GM13977 (cell line): ENCODE data around the gene PATZ1.

ENCODE experiments used
- DNase-seq: peaks from one replicate; pipeline ENCODE4 v3.0.0; 2012; ENCODE audit warnings: low spot score
- CTCF ChIP-seq: IDR thresholded peaks from 2 replicates; pipeline ENCODE4 v1.5.1; 2012; ENCODE audit warnings: mild to moderate bottlenecking, control low read depth; ENCODE audit not compliant: insufficient read depth; ENCODE audit errors: extremely low read depth, missing control alignments
- in situ Hi-C: fragments of 300-500 bp; cut with MboI; formaldehyde crosslinking; loops from one replicate; pipeline ENCODE4 v1.12.0; 2022; ENCODE audit warnings: low sequenced_read_pairs, low pct_unique_long_range_greater_than_20kb, mixed read lengths, inconsistent platforms; ENCODE audit not compliant: unreplicated experiment

Gene PATZ1

GRCh38 chr22:31343235-31344191 lies 2.6 kb downstream of the PATZ1 start:
- DNase-seq: peak; percentile 46
- TF ChIP-seq CTCF: no peak
- in situ Hi-C loops: no loop called here

DNA sequence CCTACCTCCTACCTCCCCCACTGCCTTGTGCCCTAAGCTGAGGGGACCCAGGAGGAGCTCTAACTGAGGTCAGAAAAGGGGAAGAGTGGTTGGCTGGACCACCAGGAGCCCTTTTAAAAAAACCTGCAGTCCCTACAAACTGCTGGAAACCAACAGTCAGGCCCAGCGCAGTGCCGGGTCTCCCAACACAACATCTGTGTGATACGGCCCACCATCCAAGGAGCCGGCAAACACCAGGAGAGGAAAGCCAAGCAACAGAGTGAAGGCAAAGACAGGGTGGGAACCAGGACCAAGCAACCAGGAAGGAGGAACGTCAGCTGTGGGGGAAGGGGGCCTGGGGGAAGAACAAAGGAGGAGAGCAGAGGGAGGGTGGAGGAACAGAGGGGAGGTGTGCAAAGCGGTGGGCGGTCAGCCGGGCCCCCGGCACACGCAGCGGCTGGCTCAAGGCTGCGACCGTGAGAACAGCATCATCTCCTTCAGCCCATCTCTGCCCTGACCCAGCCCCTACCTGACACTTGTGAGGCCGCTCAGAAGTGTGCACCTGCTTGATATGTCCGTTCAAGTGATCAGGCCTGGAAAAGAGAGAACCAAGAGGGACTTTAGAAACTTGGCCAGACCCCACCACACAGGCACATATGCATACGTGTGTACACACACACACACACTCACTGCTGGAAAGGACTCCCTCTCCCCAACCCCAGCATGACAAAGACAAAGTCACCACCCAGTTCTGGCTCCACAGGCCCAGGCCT lies 3.6 kb downstream of the PATZ1 start:
- in situ Hi-C loops: no loop called here
- no peak for DNase-seq
- TF ChIP-seq CTCF: no peak

DNA sequence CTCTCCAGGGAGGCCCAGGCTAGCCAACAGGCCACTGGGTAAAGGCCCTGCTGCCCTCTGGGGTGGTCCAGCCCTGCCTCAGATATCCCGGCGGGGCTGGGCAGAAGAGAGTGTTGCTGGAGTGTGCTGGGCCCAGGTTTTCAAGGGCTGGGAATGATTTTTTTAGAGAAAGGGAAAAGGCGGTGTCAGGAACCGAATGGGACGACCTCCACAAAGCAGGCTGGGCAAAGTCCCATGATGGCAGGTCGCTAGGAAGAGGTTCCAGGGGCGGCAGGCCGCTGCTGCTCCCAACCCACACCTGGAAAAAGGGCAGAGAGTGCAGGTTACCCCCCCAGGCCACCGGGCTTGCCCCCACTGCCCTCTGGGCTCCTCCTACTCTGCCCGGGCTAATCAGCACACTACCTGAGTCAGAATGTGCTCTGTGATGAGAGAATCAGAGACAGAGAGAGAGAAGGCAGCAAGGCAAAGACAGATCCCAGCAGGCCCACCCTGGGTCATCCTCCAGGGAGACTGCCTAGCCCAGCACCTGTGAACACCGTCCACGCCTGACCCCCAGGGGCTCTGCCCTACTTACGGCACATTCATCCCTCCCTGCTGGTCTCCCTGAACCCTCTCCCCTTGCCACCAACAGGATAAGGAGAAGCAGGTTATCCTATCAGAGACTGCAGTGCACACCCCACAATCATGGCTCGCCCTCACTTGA lies 4.6 kb downstream of the PATZ1 start:
- TF ChIP-seq CTCF: no peak
- no peak for DNase-seq
- in situ Hi-C loops: no loop called here

GRCh38 chr22:31340765-31341247 lies 5.3 kb downstream of the PATZ1 start:
- in situ Hi-C loops: no loop called here
- no peak for DNase-seq
- TF ChIP-seq CTCF: no peak

DNA sequence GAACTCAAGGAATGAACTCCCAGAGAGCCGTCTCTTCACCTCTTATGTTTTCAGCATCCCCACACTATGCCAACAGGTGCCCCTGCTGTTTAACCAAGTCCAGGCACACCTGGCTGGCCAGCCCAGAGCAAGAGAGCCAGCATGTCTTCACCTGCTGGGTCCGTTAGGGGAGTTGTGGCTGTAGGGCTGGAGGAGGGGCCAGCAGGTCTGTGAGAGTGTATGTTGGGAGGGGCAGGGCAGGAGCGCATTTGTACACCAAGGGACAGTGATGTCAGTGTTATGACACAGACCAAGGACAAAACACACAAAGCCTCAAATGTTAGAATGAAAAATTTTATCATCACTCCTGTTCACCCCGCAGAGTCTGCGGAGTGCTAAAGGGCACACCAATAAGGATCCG lies 5.8 kb downstream of the PATZ1 start:
- no peak for DNase-seq
- in situ Hi-C loops: no loop called here
- TF ChIP-seq CTCF: no peak

DNA sequence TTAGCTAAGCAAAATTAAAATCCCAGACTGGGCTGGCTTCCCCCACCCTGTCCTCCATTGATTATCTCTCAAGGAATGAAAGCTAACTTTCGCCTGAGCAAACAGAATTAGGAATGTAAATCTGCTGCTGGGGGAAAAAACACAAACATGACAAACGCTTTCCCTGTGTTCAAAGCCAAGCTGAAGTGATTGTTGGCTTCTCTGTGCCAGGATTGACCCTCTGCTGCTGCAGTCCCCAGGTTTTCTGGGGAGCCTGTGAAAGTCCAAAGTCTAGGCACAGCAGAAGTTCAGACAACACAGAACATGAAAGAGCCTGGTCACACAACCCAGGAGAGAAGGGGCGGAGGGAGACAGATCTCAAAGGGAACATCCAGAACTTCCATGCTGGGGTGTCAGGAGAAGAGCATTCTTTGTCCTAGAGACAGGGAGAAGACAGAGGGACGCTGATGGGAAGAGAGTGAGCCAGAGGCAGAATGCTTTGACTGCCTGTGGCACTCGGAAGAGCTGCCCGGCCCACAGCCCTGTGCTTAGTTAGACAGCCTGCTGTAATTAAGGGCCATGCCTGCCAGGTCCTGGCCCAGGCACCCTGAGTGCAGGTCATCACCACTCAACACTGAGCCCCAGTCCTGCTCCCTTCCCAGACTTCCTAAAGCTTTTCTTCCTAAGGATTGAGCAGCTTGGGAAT lies 6.9 kb downstream of the PATZ1 start:
- in situ Hi-C loops: no loop called here
- TF ChIP-seq CTCF: no peak
- no peak for DNase-seq
